T-helper 22 cell (primary cell): ENCODE measurements around the gene KANTR.
A peak's percentile ranks its signal among the peaks of the same experiment; 100 is the strongest.

Source experiments
- DNase-seq: peaks from one replicate; pipeline ENCODE4 v3.0.0-alpha.2; 2020; ENCODE audit warnings: low read depth

The KANTR gene

DNA sequence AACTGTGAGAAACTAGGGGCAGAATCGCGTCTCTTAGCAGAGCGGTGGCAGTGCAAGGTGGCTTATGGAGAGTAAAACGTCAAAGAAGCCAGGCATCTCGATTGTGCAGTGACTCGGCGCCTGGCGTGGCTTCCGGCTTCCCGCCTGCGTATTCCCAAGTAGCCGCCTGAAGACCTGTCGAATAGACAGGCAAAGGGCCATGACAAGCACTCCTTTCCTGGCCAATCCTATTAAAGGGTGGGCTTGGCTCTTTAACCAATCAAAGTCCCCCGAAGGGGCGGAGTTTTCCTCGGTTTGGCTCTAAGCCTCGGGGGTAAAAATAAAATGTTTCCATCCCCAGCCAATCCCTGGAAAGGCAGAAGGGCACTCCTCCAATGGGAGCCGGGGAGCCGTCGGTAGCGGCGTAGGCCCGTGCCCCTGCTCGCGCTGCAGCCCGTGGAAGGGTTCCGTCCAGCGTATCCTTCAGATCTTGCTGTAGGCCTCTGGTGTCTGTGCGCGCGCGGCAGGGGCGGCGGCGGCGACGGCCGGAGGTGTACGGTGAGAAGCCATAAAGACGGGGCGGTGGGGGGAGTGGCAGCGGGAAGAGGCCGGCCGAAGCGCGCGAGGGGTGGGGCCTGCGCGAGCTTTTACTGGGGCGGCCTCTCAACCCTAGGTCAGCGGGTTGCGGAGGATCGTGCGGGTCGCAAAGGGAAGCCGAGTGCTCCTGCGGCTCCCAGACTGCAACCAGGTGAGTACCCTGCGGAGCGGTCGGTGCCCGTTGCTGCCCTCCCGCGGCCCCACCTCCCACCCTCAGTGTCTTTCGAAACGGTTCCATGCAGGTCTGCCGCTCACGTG is at the start of gene KANTR:
Gene KANTR (plus strand): TSS at position 395 of the 834 bp plus-strand sequence. CDS start 30,131 bp downstream, outside the sequence.
- DNase-seq: peak; percentile 75

GRCh38 chrX:53044995-53045394 is 48.9 kb upstream of the KANTR start:
- DNase-seq: no peak

- no peak for DNase-seq
Measured at GRCh38 chrX:53047228-53047627, 46.7 kb upstream of the KANTR start.

DNA sequence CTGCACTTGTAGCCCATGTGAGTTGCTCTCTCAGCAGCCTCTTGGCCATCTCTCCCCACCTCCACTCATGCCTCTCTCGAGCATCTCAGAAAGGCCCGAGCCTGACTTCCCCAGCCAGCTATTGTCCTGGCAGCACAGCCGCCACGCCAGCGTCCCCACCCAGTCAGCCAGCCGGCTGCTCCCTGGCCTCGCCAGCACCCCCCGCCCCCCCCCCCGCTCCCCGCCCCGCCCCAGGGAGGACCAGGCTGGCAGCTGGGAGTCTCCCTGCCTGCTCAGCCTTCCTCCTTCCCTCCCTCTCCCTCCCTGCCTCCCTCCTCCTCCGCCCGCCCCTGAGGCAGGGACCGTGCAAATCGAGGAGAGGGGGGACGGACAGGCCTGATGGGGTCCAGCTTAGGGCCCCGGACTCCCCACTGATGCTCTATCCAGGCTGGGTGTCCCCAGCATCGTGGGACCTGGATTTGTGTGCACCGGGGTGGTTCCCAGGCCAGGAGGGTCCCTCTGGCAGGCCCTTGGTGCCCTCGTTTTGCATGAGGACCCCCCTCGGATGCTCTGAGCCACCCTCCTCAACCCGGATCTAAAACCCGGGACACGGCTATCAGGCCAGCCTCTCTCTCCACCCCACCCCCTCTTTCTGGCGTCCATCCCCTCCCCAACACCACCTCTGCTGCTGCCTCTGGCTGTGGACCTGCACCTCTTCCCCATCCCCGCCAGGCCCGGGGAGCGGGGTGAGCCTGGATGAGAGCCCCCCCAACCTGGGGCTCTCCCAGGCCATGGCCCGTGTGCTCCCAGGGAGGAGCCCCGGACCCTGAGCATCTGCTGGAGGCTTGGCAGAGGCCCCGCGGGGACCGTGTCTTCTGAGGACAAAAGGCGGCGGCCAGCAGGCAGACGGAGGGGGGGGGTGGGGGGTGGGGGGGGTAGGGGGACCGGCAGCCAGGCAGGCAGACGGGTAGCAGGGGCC is 45.5 kb upstream of the KANTR start, which contains the start of gene GPR173:
Gene GPR173 (plus strand): TSS at position 621 of the 958 bp plus-strand sequence. CDS start 27,833 bp downstream, outside the sequence.
- DNase-seq: no peak

- DNase-seq: no peak
Measured at GRCh38 chrX:53049127-53049517, 44.8 kb upstream of the KANTR start.

GRCh38 chrX:53050841-53051240 is 43.1 kb upstream of the KANTR start:
- DNase-seq: no peak

- no peak for DNase-seq
Measured at GRCh38 chrX:53055244-53055849, 38.6 kb upstream of the KANTR start.

- DNase-seq: no peak
Measured at GRCh38 chrX:53056292-53056691, 37.6 kb upstream of the KANTR start.

- no peak for DNase-seq
Measured at GRCh38 chrX:53065104-53065503, 28.8 kb upstream of the KANTR start.

GRCh38 chrX:53071064-53071463 is 22.9 kb upstream of the KANTR start:
- DNase-seq: no peak

DNA sequence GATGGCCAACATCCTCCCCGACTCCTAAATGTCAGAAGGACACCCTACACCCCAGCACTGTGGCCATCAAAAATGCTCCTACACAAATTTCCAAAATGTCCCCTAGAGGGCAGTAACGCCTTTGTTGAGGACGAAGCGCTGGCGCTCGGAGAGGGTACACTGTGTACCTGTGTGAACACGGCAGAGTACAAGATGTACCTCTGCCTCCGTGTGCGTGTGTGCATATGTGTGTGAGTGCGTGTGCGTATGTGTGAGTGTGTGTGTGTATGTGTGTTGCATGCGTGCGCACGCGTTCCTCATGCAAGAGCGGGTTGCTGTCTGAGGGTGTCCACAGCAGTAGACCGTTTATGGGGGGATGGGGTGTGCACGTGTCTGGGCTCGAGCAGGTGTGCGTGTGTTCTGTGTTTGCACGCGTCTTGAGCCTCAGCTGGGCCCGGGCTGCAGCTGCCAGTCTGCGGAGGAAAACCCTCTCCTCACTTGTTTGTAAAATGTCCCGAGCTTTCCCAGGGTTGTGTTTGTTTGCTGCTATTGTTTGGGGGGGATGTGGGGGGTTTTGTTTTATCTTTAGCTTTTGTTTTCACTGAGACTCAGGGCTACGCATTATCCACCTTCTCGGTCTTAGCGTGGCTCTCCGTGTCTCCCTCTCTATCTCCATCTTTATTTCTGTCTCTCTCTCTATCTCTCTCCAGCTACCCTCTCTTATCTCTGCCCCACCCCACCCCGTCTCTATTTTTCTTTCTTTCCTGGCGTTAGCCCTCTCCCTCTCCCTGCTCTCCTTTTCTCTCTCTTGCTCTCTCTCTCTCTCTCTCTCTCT is 22.1 kb upstream of the KANTR start:
- DNase-seq: peak; percentile 50

- no peak for DNase-seq
Measured at GRCh38 chrX:53072418-53073114, 21.4 kb upstream of the KANTR start.

DNA sequence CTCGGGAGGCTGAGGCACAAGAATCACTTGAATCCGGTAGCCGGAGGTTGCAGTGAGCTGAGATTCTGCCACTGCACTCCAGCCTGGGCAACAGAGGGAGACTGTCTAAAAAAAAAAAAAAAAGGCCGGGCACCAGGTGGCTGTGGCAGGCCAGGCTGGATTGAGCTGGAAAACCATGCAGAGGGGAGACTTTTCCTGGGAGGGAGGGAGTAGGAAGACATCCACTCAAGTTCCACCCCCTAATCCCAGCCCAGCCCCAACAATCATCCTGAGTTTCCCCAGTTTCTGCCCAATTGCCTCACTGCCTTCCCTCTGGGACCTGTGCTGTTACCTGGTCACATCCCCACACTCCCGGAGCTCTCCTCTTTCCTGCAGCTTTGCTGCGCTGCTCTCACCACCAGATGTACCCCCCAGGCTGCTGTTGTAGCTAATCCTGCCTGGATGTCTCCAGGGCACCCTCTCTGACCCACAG is 20.8 kb upstream of the KANTR start:
- DNase-seq: no peak

DNA sequence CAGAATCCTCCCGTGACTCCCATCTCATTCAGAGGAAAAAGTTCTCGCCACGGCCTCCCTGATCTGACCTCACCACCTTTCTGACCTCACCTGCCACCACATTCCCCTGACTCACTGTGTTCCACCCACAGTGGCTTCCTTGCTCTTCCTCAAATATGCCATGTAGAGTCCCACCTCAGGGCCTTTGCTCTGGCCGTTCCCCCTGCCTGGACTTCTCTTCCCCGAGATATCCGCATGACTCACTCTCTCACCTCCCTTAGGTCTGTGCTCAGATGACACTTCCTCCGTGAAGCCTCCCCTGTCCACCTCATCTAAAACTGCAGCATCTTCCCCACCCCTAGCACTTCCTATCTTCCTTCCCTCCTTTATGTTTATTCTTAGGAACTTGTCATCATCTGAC is 18.9 kb upstream of the KANTR start:
- no peak for DNase-seq

DNA sequence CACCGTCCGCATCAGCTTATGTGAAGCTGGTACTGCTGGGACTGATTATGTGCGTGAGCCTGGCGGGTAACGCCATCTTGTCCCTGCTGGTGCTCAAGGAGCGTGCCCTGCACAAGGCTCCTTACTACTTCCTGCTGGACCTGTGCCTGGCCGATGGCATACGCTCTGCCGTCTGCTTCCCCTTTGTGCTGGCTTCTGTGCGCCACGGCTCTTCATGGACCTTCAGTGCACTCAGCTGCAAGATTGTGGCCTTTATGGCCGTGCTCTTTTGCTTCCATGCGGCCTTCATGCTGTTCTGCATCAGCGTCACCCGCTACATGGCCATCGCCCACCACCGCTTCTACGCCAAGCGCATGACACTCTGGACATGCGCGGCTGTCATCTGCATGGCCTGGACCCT is 17.3 kb upstream of the KANTR start:
- DNase-seq: no peak

DNA sequence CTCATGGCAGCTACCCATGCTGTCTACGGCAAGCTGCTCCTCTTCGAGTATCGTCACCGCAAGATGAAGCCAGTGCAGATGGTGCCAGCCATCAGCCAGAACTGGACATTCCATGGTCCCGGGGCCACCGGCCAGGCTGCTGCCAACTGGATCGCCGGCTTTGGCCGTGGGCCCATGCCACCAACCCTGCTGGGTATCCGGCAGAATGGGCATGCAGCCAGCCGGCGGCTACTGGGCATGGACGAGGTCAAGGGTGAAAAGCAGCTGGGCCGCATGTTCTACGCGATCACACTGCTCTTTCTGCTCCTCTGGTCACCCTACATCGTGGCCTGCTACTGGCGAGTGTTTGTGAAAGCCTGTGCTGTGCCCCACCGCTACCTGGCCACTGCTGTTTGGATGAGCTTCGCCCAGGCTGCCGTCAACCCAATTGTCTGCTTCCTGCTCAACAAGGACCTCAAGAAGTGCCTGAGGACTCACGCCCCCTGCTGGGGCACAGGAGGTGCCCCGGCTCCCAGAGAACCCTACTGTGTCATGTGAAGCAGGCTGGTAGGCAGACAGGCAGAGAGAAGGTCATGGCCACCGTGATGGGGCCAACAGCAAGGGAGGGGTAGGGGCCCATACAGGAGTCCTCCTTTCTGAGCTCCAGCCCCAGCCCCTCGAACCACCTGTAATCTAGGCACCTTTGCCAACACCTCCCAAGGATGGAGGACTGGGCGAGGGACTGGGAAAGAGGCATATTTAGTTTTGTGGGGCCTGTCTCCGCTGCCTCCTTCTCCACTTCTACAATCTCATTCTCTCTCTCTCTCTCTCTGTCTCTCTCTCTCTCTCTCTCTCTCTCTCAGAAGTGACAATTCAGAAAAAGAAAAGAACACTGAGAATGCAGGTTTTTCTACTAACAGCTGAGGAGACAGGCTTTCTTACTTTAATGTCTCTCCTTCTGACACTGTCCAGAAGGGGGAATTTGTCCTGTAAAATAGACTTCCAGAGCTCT is 16.4 kb upstream of the KANTR start:
- no peak for DNase-seq

DNA sequence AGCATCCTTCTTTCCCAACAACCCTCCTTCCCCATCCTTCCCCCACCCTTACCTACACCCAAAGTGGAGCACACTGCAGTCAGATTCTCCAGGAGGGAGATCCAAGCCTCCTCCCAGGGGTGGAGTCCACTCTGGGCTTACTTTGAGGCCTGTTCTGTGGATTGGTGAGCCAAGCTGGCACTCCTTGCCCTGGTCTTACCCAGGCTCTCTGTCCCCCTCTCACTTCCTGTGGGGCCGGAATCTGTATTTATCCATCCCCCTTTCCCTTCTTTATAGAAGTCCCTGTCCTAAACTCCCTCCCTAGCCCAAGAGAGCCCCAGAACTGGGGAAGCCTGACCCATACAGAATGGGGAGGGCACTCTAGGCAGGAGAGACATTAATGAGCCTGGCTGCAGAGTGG is 15.0 kb upstream of the KANTR start:
- DNase-seq: no peak

GRCh38 chrX:53080628-53081580 is 13.0 kb upstream of the KANTR start:
- peak; percentile 28 for DNase-seq
